HG03108 (cell line): Measurements from ENCODE around the gene PLPP6.
"Not testable (repeated sequence)": the region's sequence is repeated elsewhere in the genome, so short reads cannot be mapped to it uniquely, and the experiment has no call there.

ENCODE experiments used
- ATAC-seq: cut with Tn5 transposase; IDR thresholded peaks from one replicate; pipeline ENCODE4 v1.9.1; 2021; ENCODE audit warnings: moderate library complexity; ENCODE audit not compliant: unreplicated experiment

Gene PLPP6

GRCh38 chr9:4662108-4662988 lies at the start of gene PLPP6:
TSS of gene PLPP6 (plus strand) at chr9:4662294. CDS start at chr9:4662376, 82 bp downstream.
- peak; percentile 87 for ATAC-seq

- ATAC-seq: no peak
These were observed 47.5 kb upstream of the PLPP6 start for GRCh38 chr9:4614627-4615026.

GRCh38 chr9:4615251-4615650 lies 46.8 kb upstream of the PLPP6 start:
- no peak for ATAC-seq

- no peak for ATAC-seq
These were observed 46.3 kb upstream of the PLPP6 start for GRCh38 chr9:4615778-4616177.

GRCh38 chr9:4617752-4618151 lies 44.3 kb upstream of the PLPP6 start:
- ATAC-seq: no peak

GRCh38 chr9:4618700-4619099 lies 43.4 kb upstream of the PLPP6 start:
- ATAC-seq: no peak

- ATAC-seq: no peak
These were observed 41.9 kb upstream of the PLPP6 start for GRCh38 chr9:4620057-4620765.

- no peak for ATAC-seq
These were observed 41.1 kb upstream of the PLPP6 start for GRCh38 chr9:4620881-4621555.

GRCh38 chr9:4622016-4622415 lies 40.1 kb upstream of the PLPP6 start:
- ATAC-seq: no peak

GRCh38 chr9:4630836-4631235 lies 31.3 kb upstream of the PLPP6 start:
- no peak for ATAC-seq

GRCh38 chr9:4638968-4639367 lies 23.1 kb upstream of the PLPP6 start:
- ATAC-seq: no peak

GRCh38 chr9:4639420-4639819 lies 22.7 kb upstream of the PLPP6 start:
- no peak for ATAC-seq

GRCh38 chr9:4640027-4640426 lies 22.1 kb upstream of the PLPP6 start:
- ATAC-seq: no peak

GRCh38 chr9:4642351-4642750 lies 19.7 kb upstream of the PLPP6 start:
- no peak for ATAC-seq

- no peak for ATAC-seq
These were observed 8.0 kb upstream of the PLPP6 start for GRCh38 chr9:4654084-4654483.

- ATAC-seq: no peak
These were observed 7.6 kb upstream of the PLPP6 start for GRCh38 chr9:4654538-4654937.

- ATAC-seq: not testable (repeated sequence)
These were observed 5.9 kb upstream of the PLPP6 start for GRCh38 chr9:4656196-4656595.

- ATAC-seq: no peak
These were observed 5.5 kb upstream of the PLPP6 start for GRCh38 chr9:4656621-4657020.

- no peak for ATAC-seq
These were observed 4.5 kb upstream of the PLPP6 start for GRCh38 chr9:4657426-4658159.

GRCh38 chr9:4660665-4661064 lies 1.4 kb upstream of the PLPP6 start:
- not testable (repeated sequence) for ATAC-seq

- ATAC-seq: no peak
These were observed 929 bp upstream of the PLPP6 start for GRCh38 chr9:4661165-4661564.
